Hepatocyte (in vitro differentiated cells): ENCODE data around the gene VOPP1. TPM values are rescaled to one million over a fixed set of nuclear protein-coding genes. Genes with fewer than 3 reads are reported as not detected.

Source experiments
- DNase-seq: peaks from one replicate; pipeline ENCODE4 v3.0.0-alpha.2; 2016; ENCODE audit warnings: low spot score
- H2AFZ ChIP-seq: fragments of 200-600 bp; sonication (generic); 2 replicates; pipeline ENCODE4 v1.6.0; 2016; ENCODE audit warnings: antibody characterized with exemption, mild to moderate bottlenecking
- H3K27ac ChIP-seq: fragments of 200-600 bp; sonication (generic); 2 replicates; pipeline ENCODE4 v1.5.1; 2016; ENCODE audit warnings: mild to moderate bottlenecking
- H3K27me3 ChIP-seq: fragments of 200-600 bp; sonication (generic); 2 replicates; pipeline ENCODE4 v1.6.1; 2016
- H3K36me3 ChIP-seq: fragments of 200-600 bp; sonication (generic); replicated peaks from 2 replicates; pipeline ENCODE4 v1.5.1; 2016; ENCODE audit warnings: low read depth; ENCODE audit not compliant: insufficient read depth
- H3K4me1 ChIP-seq: fragments of 200-600 bp; sonication (generic); 2 replicates; pipeline ENCODE4 v1.5.1; 2016; ENCODE audit warnings: mild to moderate bottlenecking, moderate library complexity; ENCODE audit not compliant: insufficient read depth
- H3K4me2 ChIP-seq: fragments of 200-600 bp; sonication (generic); 2 replicates; pipeline ENCODE4 v1.6.0; 2016
- H3K4me3 ChIP-seq: fragments of 200-600 bp; sonication (generic); 2 replicates; pipeline ENCODE4 v1.5.1; 2016; ENCODE audit warnings: mild to moderate bottlenecking
- H3K79me2 ChIP-seq: fragments of 200-600 bp; sonication (generic); 2 replicates; pipeline ENCODE4 v1.6.0; 2017; ENCODE audit warnings: mild to moderate bottlenecking
- H3K9me2 ChIP-seq: fragments of 200-600 bp; sonication (generic); replicated peaks from 2 replicates; pipeline ENCODE4 v1.6.0; 2017; ENCODE audit warnings: mild to moderate bottlenecking; ENCODE audit not compliant: insufficient read depth
- H3K9me3 ChIP-seq: fragments of 200-600 bp; sonication (generic); 2 replicates; pipeline ENCODE4 v1.5.1; 2016; ENCODE audit warnings: low read depth, mild to moderate bottlenecking
- H4K20me1 ChIP-seq: fragments of 200-600 bp; sonication (generic); 2 replicates; pipeline ENCODE4 v1.6.0; 2016; ENCODE audit warnings: mild to moderate bottlenecking; ENCODE audit not compliant: insufficient read depth, poor library complexity, severe bottlenecking
- EZH2 ChIP-seq: fragments of 200-600 bp; sonication (generic); IDR thresholded peaks from 2 replicates; pipeline ENCODE4 v1.6.1; 2016; ENCODE audit warnings: antibody characterized with exemption, mild to moderate bottlenecking, borderline replicate concordance
- EZH2phosphoT487 ChIP-seq: fragments of 200-600 bp; sonication (generic); IDR thresholded peaks from one replicate; pipeline ENCODE4 v1.6.1; 2018; ENCODE audit warnings: antibody characterized with exemption, mild to moderate bottlenecking, low read depth, moderate library complexity; ENCODE audit not compliant: unreplicated experiment, severe bottlenecking
- WGBS: methylation state at CpG from one replicate; pipeline ENCODE4 v1.1.6; 2016; ENCODE audit warnings: low lambda C conversion rate; ENCODE audit errors: missing lambda C conversion rate; 5-methylcytosine and 5-hydroxymethylcytosine counted together
- polyA plus RNA-seq: library from polyadenylated mRNA; unstranded; fragments of >200 nt; fragmentation: Nextera tagmentation; extraction: Ambion mirVana; gene quantifications from 2 replicates; pipeline ENCODE4 v1.2.1, GENCODE V29; 2016
- total RNA-seq: library from RNA; depleted of rRNA; stranded (reverse); fragments of >200 nt; gene quantifications from 2 replicates; pipeline ENCODE4 v1.2.3, GENCODE V29; 2014
- TF ChIP-seq, protein P1 (sequence below): fragments of 200-600 bp; sonication (generic); IDR thresholded peaks from 2 replicates; pipeline ENCODE4 v1.5.1; 2016; ENCODE audit warnings: antibody characterized with exemption, mild to moderate bottlenecking; ENCODE audit not compliant: poor library complexity

Gene VOPP1
- total and polyA plus RNA-seq, 2 experiments from 2014 or later: 6.5 to 25.3 TPM

DNA sequence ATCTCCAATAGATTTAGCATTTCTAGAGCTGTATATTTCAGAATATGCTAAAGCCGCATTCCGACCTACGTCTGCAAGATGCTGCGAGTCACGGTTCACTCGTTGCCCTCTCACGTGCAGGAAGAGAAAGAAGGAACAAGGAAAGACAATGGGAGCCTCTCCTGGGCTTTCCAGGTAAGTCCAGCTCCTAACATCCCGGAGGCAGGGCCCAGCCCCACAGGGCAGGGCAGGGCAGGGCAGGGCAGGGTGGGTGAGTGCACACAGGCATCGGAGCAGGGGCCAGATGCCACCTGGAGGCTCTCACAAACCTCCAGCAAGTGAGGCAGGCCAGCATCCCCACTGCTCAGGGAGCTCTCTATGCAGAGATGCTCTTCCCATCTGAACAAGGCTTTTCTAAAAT lies 50.8 kb downstream of the VOPP1 start:
- H3K27ac ChIP-seq: no peak overlapping the region
- H4K20me1 ChIP-seq: no peaks in the 10 kb centered on the region
- H3K27me3 ChIP-seq: no peaks in the 10 kb centered on the region
- H3K4me3 ChIP-seq: no peak overlapping the region
- H3K9me2 ChIP-seq: no peaks in the 10 kb centered on the region
- H2AFZ ChIP-seq: no peak overlapping the region
- H3K36me3 ChIP-seq: no peaks in the 10 kb centered on the region
- TF ChIP-seq, protein P1, sequence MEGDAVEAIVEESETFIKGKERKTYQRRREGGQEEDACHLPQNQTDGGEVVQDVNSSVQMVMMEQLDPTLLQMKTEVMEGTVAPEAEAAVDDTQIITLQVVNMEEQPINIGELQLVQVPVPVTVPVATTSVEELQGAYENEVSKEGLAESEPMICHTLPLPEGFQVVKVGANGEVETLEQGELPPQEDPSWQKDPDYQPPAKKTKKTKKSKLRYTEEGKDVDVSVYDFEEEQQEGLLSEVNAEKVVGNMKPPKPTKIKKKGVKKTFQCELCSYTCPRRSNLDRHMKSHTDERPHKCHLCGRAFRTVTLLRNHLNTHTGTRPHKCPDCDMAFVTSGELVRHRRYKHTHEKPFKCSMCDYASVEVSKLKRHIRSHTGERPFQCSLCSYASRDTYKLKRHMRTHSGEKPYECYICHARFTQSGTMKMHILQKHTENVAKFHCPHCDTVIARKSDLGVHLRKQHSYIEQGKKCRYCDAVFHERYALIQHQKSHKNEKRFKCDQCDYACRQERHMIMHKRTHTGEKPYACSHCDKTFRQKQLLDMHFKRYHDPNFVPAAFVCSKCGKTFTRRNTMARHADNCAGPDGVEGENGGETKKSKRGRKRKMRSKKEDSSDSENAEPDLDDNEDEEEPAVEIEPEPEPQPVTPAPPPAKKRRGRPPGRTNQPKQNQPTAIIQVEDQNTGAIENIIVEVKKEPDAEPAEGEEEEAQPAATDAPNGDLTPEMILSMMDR: no peak
- TF ChIP-seq EZH2phosphoT487: no peak
- TF ChIP-seq EZH2: no peak
- H3K4me2 ChIP-seq: no peak overlapping the region
- no peaks in the 10 kb centered on the region for H3K79me2 ChIP-seq
- WGBS: 73% methylated on average over 9 of the region's 9 CpGs
- no peaks in the 10 kb centered on the region for H3K9me3 ChIP-seq
- no peaks in the 10 kb centered on the region for H3K4me1 ChIP-seq
- no peak for DNase-seq

DNA sequence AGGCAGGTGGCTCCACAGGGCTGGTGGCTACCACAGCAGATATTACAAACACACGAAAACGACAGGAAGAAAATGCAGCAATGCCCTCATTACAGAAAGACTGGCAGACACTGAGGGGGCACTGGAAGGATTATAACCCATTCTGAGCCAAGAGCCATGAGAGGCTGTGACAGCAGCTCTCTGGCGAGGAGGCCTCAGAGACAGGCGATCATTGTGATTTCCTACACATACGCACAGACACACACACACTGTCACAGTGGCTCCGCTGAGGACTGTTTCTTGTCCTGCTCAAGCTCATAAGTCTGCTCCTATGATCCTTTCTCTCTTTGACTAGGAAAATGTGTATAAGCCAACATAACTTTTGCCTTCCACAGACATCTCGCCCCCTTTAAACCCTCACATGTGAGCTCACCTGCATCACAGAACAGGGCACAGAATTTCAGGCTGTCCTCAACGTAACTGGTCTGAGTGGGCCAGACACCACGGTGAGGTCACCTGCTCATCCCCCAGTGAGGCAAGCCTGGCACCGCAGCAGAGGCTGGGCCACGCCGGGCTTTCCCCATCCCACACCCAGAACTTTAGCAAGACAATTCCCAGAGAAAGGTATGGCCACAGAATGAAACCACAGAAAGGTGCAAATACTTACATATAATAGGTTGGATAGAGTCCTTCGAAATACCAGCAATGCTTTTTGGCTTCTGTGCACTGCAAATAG lies 51.7 kb downstream of the VOPP1 start:
- no peaks in the 10 kb centered on the region for H3K79me2 ChIP-seq
- H3K27me3 ChIP-seq: no peaks in the 10 kb centered on the region
- H3K4me1 ChIP-seq: no peaks in the 10 kb centered on the region
- H2AFZ ChIP-seq: no peak overlapping the region
- no peaks in the 10 kb centered on the region for H4K20me1 ChIP-seq
- no peaks in the 10 kb centered on the region for H3K9me2 ChIP-seq
- H3K36me3 ChIP-seq: no peaks in the 10 kb centered on the region
- TF ChIP-seq EZH2phosphoT487: no peak
- TF ChIP-seq, protein P1: no peak
- no peak for TF ChIP-seq EZH2
- 93% methylated on average over 13 of the region's 13 CpGs for WGBS
- H3K4me3 ChIP-seq: no peak overlapping the region
- no peak overlapping the region for H3K4me2 ChIP-seq
- H3K27ac ChIP-seq: no peak overlapping the region
- DNase-seq: no peak
- H3K9me3 ChIP-seq: no peaks in the 10 kb centered on the region

DNA sequence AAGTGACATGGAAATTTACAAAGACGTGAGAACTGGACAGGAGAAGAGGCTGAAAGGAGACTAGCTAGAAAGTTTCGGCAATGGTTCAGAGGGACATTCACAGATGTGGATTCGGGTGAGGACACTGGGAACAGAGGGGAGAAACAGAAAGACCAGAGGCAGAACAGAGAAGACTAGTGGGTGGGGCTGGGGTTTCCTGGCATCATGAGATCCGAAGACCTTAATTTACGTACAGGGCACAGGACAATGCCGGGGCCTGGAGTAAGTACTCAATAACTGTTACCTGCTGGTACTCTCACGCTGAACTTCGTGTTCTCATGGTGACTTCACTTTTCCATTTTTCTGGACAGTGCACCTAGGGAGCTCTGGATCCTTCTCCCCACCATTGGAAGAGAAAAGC lies 53.5 kb downstream of the VOPP1 start:
- DNase-seq: no peak

More for the DNA sequence above, 53.5 kb downstream of the VOPP1 start:
- no peak overlapping the region for H2AFZ ChIP-seq
- H3K4me1 ChIP-seq: no peaks in the 10 kb centered on the region
- no peak overlapping the region for H3K4me3 ChIP-seq
- H3K36me3 ChIP-seq: no peaks in the 10 kb centered on the region
- H3K9me2 ChIP-seq: no peaks in the 10 kb centered on the region
- no peak for TF ChIP-seq EZH2
- no peak for TF ChIP-seq EZH2phosphoT487
- TF ChIP-seq, protein P1: no peak
- H3K9me3 ChIP-seq: no peaks in the 10 kb centered on the region
- no peak overlapping the region for H3K4me2 ChIP-seq
- H3K27me3 ChIP-seq: no peaks in the 10 kb centered on the region
- no peaks in the 10 kb centered on the region for H3K79me2 ChIP-seq
- no peaks in the 10 kb centered on the region for H4K20me1 ChIP-seq
- H3K27ac ChIP-seq: no peak overlapping the region
- 97% methylated on average over 8 of the region's 8 CpGs for WGBS
